ENCODE results near the gene RNF115. TPM values are rescaled to one million over a fixed set of nuclear protein-coding genes. Genes with fewer than 3 reads are reported as not detected.

RNF115 gene
- total RNA-seq, 1 experiment from 2014 or later, result 11.0 TPM

GRCh38 chr1:145849356-145850160, 25.7 kb upstream of the RNF115 start:
- Histone ChIP-seq H4K8ac (replicated peaks; ENCODE audit: insufficient read length, low read depth, low read length) (no peak overlapping the region), H3K23me2 (ENCODE audit: insufficient read length, low read depth, low read length, poor library complexity, severe bottlenecking) (peaks cover 3% of the 10 kb centered on the region), H2BK120ac (ENCODE audit: low read depth, low read length, poor library complexity, severe bottlenecking) (no peak overlapping the region), H2BK12ac (ENCODE audit: insufficient read length, low read depth, low read length) (no peak overlapping the region), H3K79me2 (ENCODE audit: insufficient read depth, low read length) (no peaks in the 10 kb centered on the region), H2BK15ac (ENCODE audit: low read depth, low read length) (no peak overlapping the region), H3K18ac (ENCODE audit: insufficient read length, low read depth, low read length) (no peak overlapping the region), H2AFZ (ENCODE audit: low read length) (no peak overlapping the region), H3K4ac (ENCODE audit: low read depth, low read length) (no peak overlapping the region), H4K91ac (ENCODE audit: insufficient read length, low read depth, low read length) (no peak overlapping the region), H3K27ac (ENCODE audit: insufficient read length, low read depth, low read length) (no peak overlapping the region), H3K4me1 (ENCODE audit: insufficient read depth, low read length) (no peaks in the 10 kb centered on the region), H3T11ph (ENCODE audit: low read length) (no peak overlapping the region), H3K56ac (ENCODE audit: insufficient read length, low read depth, low read length) (no peak overlapping the region), H2BK20ac (ENCODE audit: low read depth, low read length, poor library complexity, severe bottlenecking) (no peak overlapping the region), H3K79me1 (ENCODE audit: insufficient read depth, low read depth, low read length, poor library complexity, severe bottlenecking) (no peaks in the 10 kb centered on the region), H2BK5ac (ENCODE audit: insufficient read length, low read length) (no peak overlapping the region), H4K5ac (ENCODE audit: insufficient read length, low read depth, low read length) (no peak overlapping the region), H2AK5ac (ENCODE audit: insufficient read length, low read length) (no peak overlapping the region), H3K9me3 (ENCODE audit: control insufficient read depth, low read depth, low read length) (no peaks in the 10 kb centered on the region), H3K14ac (ENCODE audit: insufficient read depth, low read length) (no peak overlapping the region), H3K4me2 (ENCODE audit: insufficient read depth, insufficient read length, low read length) (no peak overlapping the region), H3K23ac (ENCODE audit: insufficient read length, low read depth, low read length) (no peak overlapping the region), H3K9ac (ENCODE audit: extremely low read depth, insufficient read length, low read length) (no peak overlapping the region), H3K27me3 (ENCODE audit: insufficient read depth, low read length) (no peaks in the 10 kb centered on the region), H4K20me1 (ENCODE audit: control insufficient read depth, insufficient read depth, insufficient read length) (no peaks in the 10 kb centered on the region)
- Mint-ChIP-seq H3K27ac (peak overlapping the region in 1 of 3 experiments; percentile 11; a peak in 1 of 7 replicates), H3K4me3 (no peak overlapping the region), H3K9me3 (no peaks in the 10 kb centered on the region), H3K27me3 (ENCODE audit: low read depth) (no peaks in the 10 kb centered on the region; the same call in 1 of the 2 replicates), H3K36me3 (ENCODE audit: insufficient read depth in 1 of 3, low read depth in 3 of 3) (peaks cover 29 to 59% (median 57%) of the 10 kb centered on the region in 3 experiments), H3K4me1 (peaks cover 6% of the 10 kb centered on the region in 2 experiments; a peak in 2 of 4 replicates)
- peak; percentile 83 for TF ChIP-seq CTCF (conservative IDR thresholded peaks at IDR 0.05)
- WGBS (ENCODE audit: extremely low coverage, insufficient read length, low lambda C conversion rate), result no CpG with 5 or more reads among the region's 15 CpGs
- no peak for DNase-seq
